NT2/D1 (cell line): ENCODE results near the gene TOMM40.

ENCODE experiments used
- DNase-seq: peaks from one replicate; pipeline ENCODE4 v3.0.0-alpha.2; 2011; ENCODE audit warnings: low read depth, low spot score
- H3K27me3 ChIP-seq: 2 replicates; pipeline ENCODE4 v1.6.0; 2011; ENCODE audit warnings: mild to moderate bottlenecking; ENCODE audit not compliant: insufficient read length, insufficient read depth
- H3K36me3 ChIP-seq: 2 replicates; pipeline ENCODE4 v1.6.1; 2011; ENCODE audit warnings: mild to moderate bottlenecking, low read length, mixed read lengths; ENCODE audit not compliant: insufficient read depth, insufficient read length
- H3K4me1 ChIP-seq: 2 replicates; pipeline ENCODE4 v1.5.1; 2011; ENCODE audit not compliant: insufficient read depth, insufficient read length
- H3K4me3 ChIP-seq: 2 replicates; pipeline ENCODE4 v1.5.1; 2011; ENCODE audit warnings: low read depth; ENCODE audit not compliant: insufficient read length
- H3K9ac ChIP-seq: 2 replicates; pipeline ENCODE4 v1.6.0; 2011; ENCODE audit warnings: low read depth; ENCODE audit not compliant: insufficient read length
- H3K9me3 ChIP-seq: 2 replicates; pipeline ENCODE4 v1.5.1; 2011; ENCODE audit warnings: mild to moderate bottlenecking, low read length; ENCODE audit not compliant: insufficient read depth
- SUZ12 ChIP-seq: IDR thresholded peaks from 2 replicates; pipeline ENCODE4 v1.6.1; 2011; ENCODE audit not compliant: insufficient read length, insufficient read depth; ENCODE audit errors: extremely low read depth
- YY1 ChIP-seq: IDR thresholded peaks from 2 replicates; pipeline ENCODE4 v1.6.1; 2011; ENCODE audit not compliant: insufficient read length, insufficient read depth
- ZNF274 ChIP-seq: IDR thresholded peaks from 2 replicates; pipeline ENCODE4 v1.6.1; 2011; ENCODE audit warnings: mild to moderate bottlenecking, low read depth, low read length

The TOMM40 gene

DNA sequence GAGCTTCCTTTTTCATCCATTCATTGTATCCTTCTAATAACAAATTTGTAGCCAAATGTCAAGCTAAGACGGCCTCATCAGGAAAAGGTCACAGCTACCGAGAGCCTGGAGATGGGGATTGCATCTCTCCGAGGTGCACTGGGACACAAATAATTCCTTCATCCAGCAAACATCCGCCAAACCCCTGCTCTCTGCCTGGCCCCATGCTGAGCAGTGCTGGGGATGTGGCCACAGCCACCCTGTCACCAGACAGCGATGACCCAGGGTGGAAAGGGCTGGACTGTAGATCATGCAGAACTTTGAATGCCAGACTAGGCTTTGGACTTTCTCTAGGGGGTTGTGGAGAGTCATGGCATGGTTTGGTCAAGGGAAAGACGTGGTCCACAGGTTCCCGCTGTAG, 1.9 kb downstream of the TOMM40 start:
- Histone ChIP-seq H3K9ac (peak overlapping the region; percentile 2), H3K9me3 (no peaks in the 10 kb centered on the region), H3K4me3 (no peak overlapping the region)

DNA sequence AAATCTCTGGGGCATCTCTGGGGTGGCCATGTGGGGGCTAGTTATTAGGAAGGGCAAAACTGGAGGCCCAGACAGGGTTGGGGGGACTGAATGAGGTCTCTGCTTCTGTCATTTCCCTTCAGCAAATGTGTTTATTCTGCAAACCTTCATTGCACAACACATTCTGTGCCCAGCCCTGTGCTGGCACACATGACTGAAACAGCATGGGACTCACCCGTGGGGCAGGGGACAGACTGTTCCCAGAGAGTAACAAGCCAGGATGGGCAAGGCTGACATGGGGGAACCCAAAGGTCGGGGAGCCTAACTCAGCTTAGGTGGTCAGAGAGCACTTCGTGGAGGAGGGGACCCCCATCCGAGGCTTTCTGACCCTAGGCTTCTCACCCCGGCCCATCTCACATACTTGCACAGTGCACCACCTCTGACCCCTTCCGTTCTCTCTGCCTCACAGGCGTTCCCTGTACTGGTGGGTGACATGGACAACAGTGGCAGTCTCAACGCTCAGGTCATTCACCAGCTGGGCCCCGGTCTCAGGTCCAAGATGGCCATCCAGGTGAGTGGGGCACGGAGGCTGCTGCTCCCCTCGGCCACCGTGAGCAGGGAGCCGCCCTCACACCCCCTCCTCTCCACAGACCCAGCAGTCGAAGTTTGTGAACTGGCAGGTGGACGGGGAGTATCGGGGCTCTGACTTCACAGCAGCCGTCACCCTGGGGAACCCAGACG, 2.4 kb downstream of the TOMM40 start:
- no peaks in the 10 kb centered on the region for H3K27me3 ChIP-seq
- no peaks in the 10 kb centered on the region for H3K9me3 ChIP-seq
- H3K4me1 ChIP-seq, result peaks cover 4% of the 10 kb centered on the region
- H3K36me3 ChIP-seq, result peaks cover 67% of the 10 kb centered on the region
- TF ChIP-seq SUZ12, result no peak
- no peak for TF ChIP-seq YY1
- TF ChIP-seq ZNF274, result no peak
- DNase-seq, result no peak
- H3K4me3 ChIP-seq, result no peak overlapping the region
- peak overlapping the region; percentile 2 for H3K9ac ChIP-seq

More for the DNA sequence above, 1.9 kb downstream of the TOMM40 start:
- no peak for DNase-seq
- Histone ChIP-seq H3K36me3 (peaks cover 68% of the 10 kb centered on the region), H3K27me3 (no peaks in the 10 kb centered on the region), H3K4me1 (peaks cover 4% of the 10 kb centered on the region)
- TF ChIP-seq ZNF274, result no peak
- no peak for TF ChIP-seq YY1
- no peak for TF ChIP-seq SUZ12

- DNase-seq, result no peak
- no peaks in the 10 kb centered on the region for H3K27me3 ChIP-seq
Observed at GRCh38 chr19:44894052-44894400, 3.0 kb downstream of the TOMM40 start.

DNA sequence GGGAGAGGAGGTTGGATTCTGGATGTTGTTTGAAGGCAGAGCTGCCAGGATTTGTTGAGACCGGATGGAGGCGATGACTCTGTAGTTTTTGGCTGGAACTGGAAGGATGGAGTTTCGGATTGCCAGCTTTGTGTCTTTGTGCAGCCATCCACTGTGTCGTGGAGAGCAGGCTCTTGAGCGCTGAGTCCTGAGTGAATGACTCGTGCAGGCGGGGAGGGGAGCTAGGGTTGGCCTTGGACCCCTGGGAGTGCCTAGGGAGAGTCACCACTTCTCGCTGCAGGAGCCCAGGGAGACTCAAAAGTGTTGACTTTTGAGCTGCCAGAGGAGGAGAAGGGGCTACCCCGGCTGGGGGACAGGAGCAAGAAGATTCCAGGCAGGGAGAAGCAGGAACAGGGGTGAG, 3.9 kb downstream of the TOMM40 start:
- peaks cover 4% of the 10 kb centered on the region for H3K4me1 ChIP-seq
- H3K4me3 ChIP-seq, result no peak overlapping the region
- H3K9me3 ChIP-seq, result no peaks in the 10 kb centered on the region
- no peaks in the 10 kb centered on the region for H3K27me3 ChIP-seq
- TF ChIP-seq YY1 (no peak), ZNF274 (no peak), SUZ12 (no peak)
- peaks cover 72% of the 10 kb centered on the region for H3K36me3 ChIP-seq
- no peak overlapping the region for H3K9ac ChIP-seq
- no peak for DNase-seq

More at GRCh38 chr19:44894052-44894400, 3.0 kb downstream of the TOMM40 start:
- H3K36me3 ChIP-seq, result peaks cover 66% of the 10 kb centered on the region
- TF ChIP-seq ZNF274 (no peak), SUZ12 (no peak), YY1 (no peak)
- H3K4me1 ChIP-seq, result peaks cover 4% of the 10 kb centered on the region
- H3K9me3 ChIP-seq, result no peaks in the 10 kb centered on the region
- H3K4me3 ChIP-seq, result no peak overlapping the region
- no peak overlapping the region for H3K9ac ChIP-seq

DNA sequence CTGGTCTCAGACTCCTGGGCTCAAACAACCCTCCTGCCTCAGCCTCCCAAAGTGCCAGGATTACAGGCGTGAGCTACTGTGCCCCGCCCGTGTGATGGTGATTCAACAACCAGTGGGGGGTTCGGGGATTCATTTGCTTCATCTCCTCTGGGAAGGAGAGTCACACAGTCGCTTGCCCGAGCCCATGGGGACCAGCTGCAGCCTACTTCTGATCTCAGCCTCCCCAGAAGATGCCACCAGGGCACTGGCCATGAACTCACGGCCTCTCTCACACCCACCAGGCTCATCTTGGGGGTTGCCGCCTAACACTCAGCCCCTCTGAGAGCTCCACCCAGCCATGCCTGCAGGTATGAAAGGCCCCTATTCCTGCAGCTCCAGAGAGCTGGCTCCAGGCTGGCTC, 6.8 kb downstream of the TOMM40 start:
- Histone ChIP-seq H3K27me3 (no peaks in the 10 kb centered on the region), H3K4me1 (no peaks in the 10 kb centered on the region), H3K36me3 (peaks cover 89% of the 10 kb centered on the region), H3K9me3 (no peaks in the 10 kb centered on the region), H3K9ac (no peak overlapping the region), H3K4me3 (no peak overlapping the region)
- DNase-seq, result no peak
- no peak for TF ChIP-seq ZNF274
- TF ChIP-seq SUZ12, result no peak
- TF ChIP-seq YY1, result no peak

DNA sequence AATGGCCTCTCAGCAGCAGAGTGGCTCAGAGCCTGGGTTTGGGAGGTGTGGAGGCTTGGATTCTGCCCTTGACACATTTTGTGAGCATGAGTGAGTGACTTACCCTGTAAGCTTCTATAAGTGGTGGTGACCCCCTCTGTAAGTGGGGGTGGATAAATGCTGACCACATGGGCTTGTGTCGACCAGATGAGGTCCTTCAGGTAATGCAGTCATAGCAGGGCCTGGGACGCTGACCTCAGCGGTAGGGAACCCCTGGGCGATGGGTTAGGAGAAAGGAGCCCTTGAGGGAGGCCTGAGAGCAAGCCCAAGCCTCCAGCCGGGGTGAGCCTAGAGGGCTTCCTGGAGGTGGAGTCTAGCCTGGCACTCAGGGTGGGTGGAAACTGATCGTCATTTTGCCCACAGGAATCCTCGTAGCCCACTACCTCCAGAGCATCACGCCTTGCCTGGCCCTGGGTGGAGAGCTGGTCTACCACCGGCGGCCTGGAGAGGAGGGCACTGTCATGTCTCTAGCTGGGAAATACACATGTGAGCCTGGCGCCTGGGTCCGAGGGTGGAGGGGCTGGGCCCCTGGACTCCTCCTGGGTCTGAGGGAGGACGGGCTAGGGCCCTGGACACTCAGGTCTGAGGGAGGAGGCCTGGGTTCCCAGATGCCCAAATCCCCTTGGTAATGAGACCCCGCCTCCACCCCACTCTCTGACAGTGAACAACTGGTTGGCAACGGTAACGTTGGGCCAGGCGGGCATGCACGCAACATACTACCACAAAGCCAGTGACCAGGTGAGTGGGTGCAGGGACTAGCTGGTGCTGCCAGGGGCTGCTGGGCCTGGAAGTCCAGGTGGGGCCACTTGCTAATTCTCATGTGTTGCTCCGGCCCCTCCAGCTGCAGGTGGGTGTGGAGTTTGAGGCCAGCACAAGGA, 9.5 kb downstream of the TOMM40 start:
- Histone ChIP-seq H3K4me1 (peaks cover 9% of the 10 kb centered on the region), H3K36me3 (peaks cover 74% of the 10 kb centered on the region)
- TF ChIP-seq ZNF274, result no peak
- TF ChIP-seq YY1, result no peak
- TF ChIP-seq SUZ12, result no peak

GRCh38 chr19:44903216-44903601, 12.2 kb downstream of the TOMM40 start:
- peaks cover 13% of the 10 kb centered on the region for H3K4me1 ChIP-seq
- H3K36me3 ChIP-seq, result peaks cover 62% of the 10 kb centered on the region
- no peaks in the 10 kb centered on the region for H3K27me3 ChIP-seq
- DNase-seq, result no peak
- H3K9ac ChIP-seq, result no peak overlapping the region
- TF ChIP-seq ZNF274 (no peak), SUZ12 (no peak), YY1 (no peak)
- no peaks in the 10 kb centered on the region for H3K9me3 ChIP-seq
- H3K4me3 ChIP-seq, result no peak overlapping the region

More for the DNA sequence above, 9.5 kb downstream of the TOMM40 start:
- Histone ChIP-seq H3K9ac (no peak overlapping the region), H3K27me3 (no peaks in the 10 kb centered on the region), H3K9me3 (no peaks in the 10 kb centered on the region), H3K4me3 (no peak overlapping the region)
- no peak for DNase-seq
